ENCODE data around the gene ANXA11. TPM values are rescaled to one million over a fixed set of nuclear protein-coding genes. Genes with fewer than 3 reads are reported as not detected.
"Not testable (repeated sequence)": the region's sequence is repeated elsewhere in the genome, so short reads cannot be mapped to it uniquely, and the experiment has no call there.

ANXA11 gene
- total RNA-seq, 2 experiments from 2014 or later: 142 TPM

GRCh38 chr10:80146918-80147317 lies 58.4 kb downstream of the ANXA11 start:
- no peak overlapping the region for H3K4me3 Mint-ChIP-seq
- CTCF ChIA-PET: interaction anchor here (0.8 to 4.7 kb wide), 5 partner anchors 56 to 772 kb away, joined by 3 to 27 read pairs (median 4); no protein-coding TSS in a partner anchor
- intact Hi-C loops (cut with micrococcal nuclease): loop anchor here (10.0 kb wide), 1 partner anchor 652 kb away; no protein-coding TSS in a partner anchor
- H3K4me1 Mint-ChIP-seq (ENCODE audit: low read depth): peaks cover 15% of the 10 kb centered on the region
- H3K27ac Mint-ChIP-seq: no peak overlapping the region
- H3K27me3 Mint-ChIP-seq (ENCODE audit: low read depth): no peaks in the 10 kb centered on the region
- no peak for DNase-seq
- H3K9me3 Mint-ChIP-seq: peaks cover 12% of the 10 kb centered on the region
- peaks cover 25% of the 10 kb centered on the region for H3K36me3 Mint-ChIP-seq (ENCODE audit: low read depth)

- not testable (repeated sequence) for H3K27ac Mint-ChIP-seq; H3K27me3 Mint-ChIP-seq (ENCODE audit: low read depth); H3K4me3 Mint-ChIP-seq; DNase-seq
- Mint-ChIP-seq H3K36me3 (ENCODE audit: low read depth) (peaks cover 17% of the 10 kb centered on the region), H3K4me1 (ENCODE audit: low read depth) (peaks cover 15% of the 10 kb centered on the region), H3K9me3 (peaks cover 10% of the 10 kb centered on the region)
- CTCF ChIA-PET: interaction anchor here (0.6 to 5.1 kb wide), 11 partner anchors 15 to 771 kb away, joined by 3 to 117 read pairs (median 6); no protein-coding TSS in a partner anchor
- intact Hi-C loops (cut with micrococcal nuclease): loop anchor here (10.0 kb wide), 1 partner anchor 651 kb away; no protein-coding TSS in a partner anchor
These were observed 59.7 kb downstream of the ANXA11 start for GRCh38 chr10:80145406-80146308.

- H3K9me3 Mint-ChIP-seq: peaks cover 6% of the 10 kb centered on the region
- peaks cover 10% of the 10 kb centered on the region for H3K36me3 Mint-ChIP-seq (ENCODE audit: low read depth)
- intact Hi-C loops (cut with micrococcal nuclease): loop anchor here (1.0 to 10.0 kb wide), 4 partner anchors 59 to 772 kb away; no protein-coding TSS in a partner anchor
- H3K4me1 Mint-ChIP-seq (ENCODE audit: low read depth): peaks cover 15% of the 10 kb centered on the region
- no peak for DNase-seq
- no peak overlapping the region for H3K27ac Mint-ChIP-seq
- peak overlapping the region; percentile 67 for H3K4me3 Mint-ChIP-seq
- H3K27me3 Mint-ChIP-seq (ENCODE audit: low read depth): peaks cover 3% of the 10 kb centered on the region
- CTCF ChIA-PET: interaction anchor here (0.6 to 5.1 kb wide), 21 partner anchors 12 to 770 kb away, joined by 3 to 117 read pairs (median 3); no protein-coding TSS in a partner anchor
These were observed 60.6 kb downstream of the ANXA11 start for GRCh38 chr10:80144696-80145131.

- Mint-ChIP-seq H3K4me3 (peak overlapping the region; percentile 67), H3K4me1 (ENCODE audit: low read depth) (peaks cover 15% of the 10 kb centered on the region), H3K9me3 (peaks cover under 1% of the 10 kb centered on the region), H3K27me3 (ENCODE audit: low read depth) (peaks cover 5% of the 10 kb centered on the region), H3K36me3 (ENCODE audit: low read depth) (peaks cover 5% of the 10 kb centered on the region), H3K27ac (no peak overlapping the region)
- intact Hi-C loops (cut with micrococcal nuclease): loop anchor here (1.0 to 10.0 kb wide), 4 partner anchors 59 to 772 kb away; no protein-coding TSS in a partner anchor
- CTCF ChIA-PET: interaction anchor here (0.6 to 5.1 kb wide), 31 partner anchors 8 to 1195 kb away, joined by 3 to 117 read pairs (median 4); no protein-coding TSS in a partner anchor
- DNase-seq: peak; percentile 61
These were observed 61.2 kb downstream of the ANXA11 start for GRCh38 chr10:80144067-80144695.

GRCh38 chr10:80141696-80142460 lies 63.5 kb downstream of the ANXA11 start:
- H3K9me3 Mint-ChIP-seq: no peaks in the 10 kb centered on the region

GRCh38 chr10:80140251-80140650 lies 65.1 kb downstream of the ANXA11 start:
- intact Hi-C loops (cut with micrococcal nuclease): loop anchor here (5.0 to 10.0 kb wide), 2 partner anchors 645 to 768 kb away; no protein-coding TSS in a partner anchor
- DNase-seq: no peak
- Mint-ChIP-seq H3K4me1 (ENCODE audit: low read depth) (peaks cover 15% of the 10 kb centered on the region), H3K27me3 (ENCODE audit: low read depth) (peaks cover 10% of the 10 kb centered on the region), H3K36me3 (ENCODE audit: low read depth) (no peaks in the 10 kb centered on the region), H3K27ac (no peak overlapping the region), H3K4me3 (no peak overlapping the region), H3K9me3 (no peaks in the 10 kb centered on the region)
- CTCF ChIA-PET: interaction anchor here (1.0 to 5.1 kb wide), 3 partner anchors 10 to 93 kb away, joined by 3 to 117 read pairs (median 3); no protein-coding TSS in a partner anchor

More at GRCh38 chr10:80141696-80142460, 63.5 kb downstream of the ANXA11 start:
- H3K4me3 Mint-ChIP-seq: no peak overlapping the region
- H3K4me1 Mint-ChIP-seq (ENCODE audit: low read depth): peaks cover 15% of the 10 kb centered on the region
- DNase-seq: no peak
- no peak overlapping the region for H3K27ac Mint-ChIP-seq
- H3K36me3 Mint-ChIP-seq (ENCODE audit: low read depth): no peaks in the 10 kb centered on the region
- H3K27me3 Mint-ChIP-seq (ENCODE audit: low read depth): peaks cover 10% of the 10 kb centered on the region
- intact Hi-C loops (cut with micrococcal nuclease): loop anchor here (5.0 to 10.0 kb wide), 2 partner anchors 647 to 770 kb away; no protein-coding TSS in a partner anchor
- CTCF ChIA-PET: interaction anchor here (1.0 to 5.1 kb wide), 4 partner anchors 18 to 860 kb away, joined by 4 to 117 read pairs (median 6); no protein-coding TSS in a partner anchor

- H3K27me3 Mint-ChIP-seq (ENCODE audit: low read depth): peaks cover 10% of the 10 kb centered on the region
- H3K27ac Mint-ChIP-seq: no peak overlapping the region
- peaks cover 6% of the 10 kb centered on the region for H3K4me1 Mint-ChIP-seq (ENCODE audit: low read depth)
- intact Hi-C loops (cut with micrococcal nuclease): no loop called here
- no peaks in the 10 kb centered on the region for H3K9me3 Mint-ChIP-seq
- H3K36me3 Mint-ChIP-seq (ENCODE audit: low read depth): no peaks in the 10 kb centered on the region
- DNase-seq: no peak
- CTCF ChIA-PET: interaction anchor here (1.1 to 1.5 kb wide), 2 partner anchors 21 to 122 kb away, joined by 3 to 5 read pairs; no protein-coding TSS in a partner anchor
- H3K4me3 Mint-ChIP-seq: no peak overlapping the region
These were observed 66.1 kb downstream of the ANXA11 start for GRCh38 chr10:80139265-80139664.

GRCh38 chr10:80137920-80138319 lies 67.4 kb downstream of the ANXA11 start:
- Mint-ChIP-seq H3K4me1 (ENCODE audit: low read depth) (peaks cover 1% of the 10 kb centered on the region), H3K27me3 (ENCODE audit: low read depth) (peaks cover 18% of the 10 kb centered on the region), H3K27ac (no peak overlapping the region), H3K9me3 (no peaks in the 10 kb centered on the region), H3K36me3 (ENCODE audit: low read depth) (no peaks in the 10 kb centered on the region), H3K4me3 (no peak overlapping the region)
- no peak for DNase-seq
- CTCF ChIA-PET: interaction anchor here (0.7 to 1.1 kb wide), 3 partner anchors 50 to 123 kb away, joined by 3 to 5 read pairs (median 4); no protein-coding TSS in a partner anchor
- intact Hi-C loops (cut with micrococcal nuclease): no loop called here

- DNase-seq: no peak
- Mint-ChIP-seq H3K9me3 (no peaks in the 10 kb centered on the region), H3K27ac (no peak overlapping the region), H3K4me1 (ENCODE audit: low read depth) (peaks cover 4% of the 10 kb centered on the region), H3K36me3 (ENCODE audit: low read depth) (no peaks in the 10 kb centered on the region), H3K4me3 (no peak overlapping the region), H3K27me3 (ENCODE audit: low read depth) (peaks cover 21% of the 10 kb centered on the region)
- intact Hi-C loops (cut with micrococcal nuclease): no loop called here
- CTCF ChIA-PET: interaction anchor here (0.9 to 1.1 kb wide), 3 partner anchors 85 to 126 kb away, joined by 3 to 4 read pairs (median 3); no protein-coding TSS in a partner anchor
These were observed 68.1 kb downstream of the ANXA11 start for GRCh38 chr10:80137031-80137862.

GRCh38 chr10:80136134-80136571 lies 69.2 kb downstream of the ANXA11 start:
- CTCF ChIA-PET: interaction anchor here (0.7 to 0.9 kb wide), 3 partner anchors 40 to 127 kb away, joined by 3 read pairs; no protein-coding TSS in a partner anchor
- intact Hi-C loops (cut with micrococcal nuclease): no loop called here
- no peaks in the 10 kb centered on the region for H3K9me3 Mint-ChIP-seq
- DNase-seq: no peak
- peaks cover 4% of the 10 kb centered on the region for H3K4me1 Mint-ChIP-seq (ENCODE audit: low read depth)
- no peak overlapping the region for H3K27ac Mint-ChIP-seq
- H3K27me3 Mint-ChIP-seq (ENCODE audit: low read depth): peaks cover 31% of the 10 kb centered on the region
- no peaks in the 10 kb centered on the region for H3K36me3 Mint-ChIP-seq (ENCODE audit: low read depth)
- H3K4me3 Mint-ChIP-seq: no peak overlapping the region

Measured in activated naive CD4-positive, alpha-beta T cell treated with anti-CD3 and anti-CD28 coated beads for 36 hours (primary cell).